Measurements from ENCODE around the gene CHP1. TPM values are rescaled to one million over a fixed set of nuclear protein-coding genes. Genes with fewer than 3 reads are reported as not detected.

CHP1 gene
- total and polyA plus RNA-seq, 9 of the 15 experiments (the other 6 are each of a cell fraction or from before 2014, with no cell fraction given) = 31.7 to 83.4 (median 67.6) TPM

DNA sequence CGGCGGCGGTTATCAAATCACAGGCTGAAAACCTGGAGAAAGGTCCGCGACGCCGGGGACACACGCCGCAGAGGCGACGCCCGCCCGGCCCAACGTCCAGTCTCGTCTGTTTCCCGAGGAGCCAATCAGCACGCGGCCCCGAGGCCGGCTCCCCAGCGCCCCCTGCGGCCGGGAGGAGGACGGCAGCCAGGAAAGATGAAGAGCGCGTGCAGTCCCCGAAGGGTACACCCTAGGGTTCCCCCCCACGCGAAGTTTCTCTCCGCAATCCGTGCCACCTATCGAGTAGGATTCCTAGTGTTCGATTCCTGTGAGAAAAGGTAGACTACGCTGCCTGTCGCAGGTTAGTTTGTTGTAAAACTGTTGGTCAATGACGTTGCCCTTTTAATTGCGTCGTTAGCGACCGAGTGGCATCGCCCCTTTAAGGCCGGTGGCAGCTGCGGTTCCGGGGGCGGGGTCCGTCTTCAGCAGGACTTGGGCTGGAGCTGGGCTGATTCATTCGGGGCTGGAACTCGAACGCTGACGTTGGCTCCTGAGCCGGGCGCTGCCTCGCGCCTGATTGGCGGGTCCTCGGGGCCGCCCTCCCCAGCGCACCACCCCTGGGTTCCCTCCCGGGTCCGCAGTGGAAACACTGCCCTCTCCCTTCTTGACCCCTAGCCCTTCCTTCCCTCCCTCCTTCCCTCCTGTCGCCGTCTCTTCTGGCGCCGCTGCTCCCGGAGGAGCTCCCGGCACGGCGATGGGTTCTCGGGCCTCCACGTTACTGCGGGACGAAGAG, at the start of gene CHP1, which contains the start of gene EXD1 (continued):
- TF ChIP-seq ZNF146 (CRISPR knock-in tag; IDR thresholded peaks at IDR 0.05; ENCODE audit: unreplicated experiment) = no peak
- TF ChIP-seq ZC3H11A (IDR thresholded peaks at IDR 0.05; ENCODE audit: low read depth, low read length) = no peak
- no peak for TF ChIP-seq ZNF57 (CRISPR knock-in tag; IDR thresholded peaks at IDR 0.05)
- TF ChIP-seq FOXM1 (IDR thresholded peaks at IDR 0.05; ENCODE audit: low read depth) = peak; percentile 97
- peak; percentile 98; the same call in 1 of the 2 replicates for TF ChIP-seq FOXM1 (CRISPR knock-in tag; IDR thresholded peaks at IDR 0.05; ENCODE audit: low read depth)
- peak in 1 of 2 experiments; percentile 68; a peak in 2 of 4 replicates for TF ChIP-seq ARNT (IDR thresholded peaks at IDR 0.05)
- TF ChIP-seq MEIS2 (IDR thresholded peaks at IDR 0.05; ENCODE audit: partially characterized antibody) = peak; percentile 75
- TF ChIP-seq, protein P1, sequence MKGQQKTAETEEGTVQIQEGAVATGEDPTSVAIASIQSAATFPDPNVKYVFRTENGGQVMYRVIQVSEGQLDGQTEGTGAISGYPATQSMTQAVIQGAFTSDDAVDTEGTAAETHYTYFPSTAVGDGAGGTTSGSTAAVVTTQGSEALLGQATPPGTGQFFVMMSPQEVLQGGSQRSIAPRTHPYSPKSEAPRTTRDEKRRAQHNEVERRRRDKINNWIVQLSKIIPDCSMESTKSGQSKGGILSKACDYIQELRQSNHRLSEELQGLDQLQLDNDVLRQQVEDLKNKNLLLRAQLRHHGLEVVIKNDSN (CRISPR knock-in tag; IDR thresholded peaks at IDR 0.05) = no peak
- no peak for TF ChIP-seq RFX7 (CRISPR knock-in tag; IDR thresholded peaks at IDR 0.05)
- 0 out of 2 replicates have a peak, but pooled peaks have one; percentile 52 for TF ChIP-seq SOX6 (IDR thresholded peaks at IDR 0.05)
- no peak for TF ChIP-seq FOXJ2 (tag; IDR thresholded peaks at IDR 0.05)
- peak; percentile 58; the same call in 1 of the 2 replicates for TF ChIP-seq SMARCE1 (IDR thresholded peaks at IDR 0.05)
- TF ChIP-seq PYGO2 (tag; IDR thresholded peaks at IDR 0.05) = no peak
- peak; percentile 66 for TF ChIP-seq PHF20 (IDR thresholded peaks at IDR 0.05; ENCODE audit: partially characterized antibody)
- no peak for TF ChIP-seq ETV6 (IDR thresholded peaks at IDR 0.05; ENCODE audit: borderline replicate concordance in 1 of 2, low read depth in 2 of 2, low read length in 1 of 2)
- TF ChIP-seq ETV6 (CRISPR knock-in tag; IDR thresholded peaks at IDR 0.05; ENCODE audit: borderline replicate concordance) = peak; percentile 95; the same call in 1 of the 2 replicates
- TF ChIP-seq, protein P2, sequence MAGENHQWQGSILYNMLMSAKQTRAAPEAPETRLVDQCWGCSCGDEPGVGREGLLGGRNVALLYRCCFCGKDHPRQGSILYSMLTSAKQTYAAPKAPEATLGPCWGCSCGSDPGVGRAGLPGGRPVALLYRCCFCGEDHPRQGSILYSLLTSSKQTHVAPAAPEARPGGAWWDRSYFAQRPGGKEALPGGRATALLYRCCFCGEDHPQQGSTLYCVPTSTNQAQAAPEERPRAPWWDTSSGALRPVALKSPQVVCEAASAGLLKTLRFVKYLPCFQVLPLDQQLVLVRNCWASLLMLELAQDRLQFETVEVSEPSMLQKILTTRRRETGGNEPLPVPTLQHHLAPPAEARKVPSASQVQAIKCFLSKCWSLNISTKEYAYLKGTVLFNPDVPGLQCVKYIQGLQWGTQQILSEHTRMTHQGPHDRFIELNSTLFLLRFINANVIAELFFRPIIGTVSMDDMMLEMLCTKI (IDR thresholded peaks at IDR 0.05; ENCODE audit: partially characterized antibody) = no peak
- peak; percentile 98 for TF ChIP-seq FOXP1 (CRISPR knock-in tag; IDR thresholded peaks at IDR 0.05)
- TF ChIP-seq, protein P3, sequence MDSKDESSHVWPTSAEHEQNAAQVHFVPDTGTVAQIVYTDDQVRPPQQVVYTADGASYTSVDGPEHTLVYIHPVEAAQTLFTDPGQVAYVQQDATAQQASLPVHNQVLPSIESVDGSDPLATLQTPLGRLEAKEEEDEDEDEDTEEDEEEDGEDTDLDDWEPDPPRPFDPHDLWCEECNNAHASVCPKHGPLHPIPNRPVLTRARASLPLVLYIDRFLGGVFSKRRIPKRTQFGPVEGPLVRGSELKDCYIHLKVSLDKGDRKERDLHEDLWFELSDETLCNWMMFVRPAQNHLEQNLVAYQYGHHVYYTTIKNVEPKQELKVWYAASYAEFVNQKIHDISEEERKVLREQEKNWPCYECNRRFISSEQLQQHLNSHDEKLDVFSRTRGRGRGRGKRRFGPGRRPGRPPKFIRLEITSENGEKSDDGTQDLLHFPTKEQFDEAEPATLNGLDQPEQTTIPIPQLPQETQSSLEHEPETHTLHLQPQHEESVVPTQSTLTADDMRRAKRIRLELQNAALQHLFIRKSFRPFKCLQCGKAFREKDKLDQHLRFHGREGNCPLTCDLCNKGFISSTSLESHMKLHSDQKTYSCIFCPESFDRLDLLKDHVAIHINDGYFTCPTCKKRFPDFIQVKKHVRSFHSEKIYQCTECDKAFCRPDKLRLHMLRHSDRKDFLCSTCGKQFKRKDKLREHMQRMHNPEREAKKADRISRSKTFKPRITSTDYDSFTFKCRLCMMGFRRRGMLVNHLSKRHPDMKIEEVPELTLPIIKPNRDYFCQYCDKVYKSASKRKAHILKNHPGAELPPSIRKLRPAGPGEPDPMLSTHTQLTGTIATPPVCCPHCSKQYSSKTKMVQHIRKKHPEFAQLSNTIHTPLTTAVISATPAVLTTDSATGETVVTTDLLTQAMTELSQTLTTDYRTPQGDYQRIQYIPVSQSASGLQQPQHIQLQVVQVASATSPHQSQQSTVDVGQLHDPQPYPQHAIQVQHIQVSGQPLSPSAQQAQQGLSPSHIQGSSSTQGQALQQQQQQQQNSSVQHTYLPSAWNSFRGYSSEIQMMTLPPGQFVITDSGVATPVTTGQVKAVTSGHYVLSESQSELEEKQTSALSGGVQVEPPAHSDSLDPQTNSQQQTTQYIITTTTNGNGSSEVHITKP (IDR thresholded peaks at IDR 0.05; ENCODE audit: partially characterized antibody) = peak; percentile 32
- peak; percentile 75 for TF ChIP-seq NBN (IDR thresholded peaks at IDR 0.05; ENCODE audit: low read depth)
- no peak for TF ChIP-seq ZKSCAN3 (CRISPR knock-in tag; IDR thresholded peaks at IDR 0.05)
- 0 out of 2 replicates have a peak, but pooled peaks have one; percentile 5 for TF ChIP-seq NCOR1 (IDR thresholded peaks at IDR 0.05)
- TF ChIP-seq RCOR1 (IDR thresholded peaks at IDR 0.05; ENCODE audit: borderline replicate concordance in 1 of 2, low read depth in 2 of 2, low read length in 2 of 2) = peak in 1 of 2 experiments; percentile 45; a peak in 1 of 4 replicates
- no peak for TF ChIP-seq SRSF7 (optimal IDR thresholded peaks at IDR 0.05; ENCODE audit: low read depth, low read length)
- no peak for TF ChIP-seq KAT8 (IDR thresholded peaks at IDR 0.05; ENCODE audit: low read depth)

All from K562 (cell line).